SK-N-SH treated with all-trans-retinoic acid at 6 μM for 48 hours (cell line): ENCODE measurements around the gene IL1R2.

ENCODE experiments used
- ATAC-seq: fragments of 200-7000 bp; cut with Tn5 transposase; 3 replicates; pipeline ENCODE4 v1.9.1; 2020; ENCODE audit warnings: mild to moderate bottlenecking, moderate library complexity
- ARNTL ChIP-seq: fragments of 450-650 bp; formaldehyde crosslinking; IDR thresholded peaks from 2 replicates; pipeline ENCODE4 v1.5.0; 2020; ENCODE audit warnings: low read depth, mild to moderate bottlenecking, moderate library complexity, borderline replicate concordance
- BACH2 ChIP-seq: fragments of 250-450 bp; sonication (Bioruptor Pico); IDR thresholded peaks from 2 replicates; pipeline ENCODE4 v1.9.0; 2021; ENCODE audit warnings: mild to moderate bottlenecking, borderline replicate concordance
- CREB5 ChIP-seq: fragments of 250-450 bp; sonication (Bioruptor Pico); IDR thresholded peaks from 2 replicates; pipeline ENCODE4 v1.5.1; 2020; ENCODE audit warnings: low read depth, mild to moderate bottlenecking, moderate library complexity
- CSRNP3 ChIP-seq: fragments of 250-450 bp; sonication (Bioruptor Pico); IDR thresholded peaks from 2 replicates; pipeline ENCODE4 v1.5.1; 2021; ENCODE audit warnings: mild to moderate bottlenecking, moderate library complexity
- ESRRG ChIP-seq: fragments of 250-450 bp; sonication (Bioruptor Pico); IDR thresholded peaks from 2 replicates; pipeline ENCODE4 v1.6.1; 2021; ENCODE audit warnings: mild to moderate bottlenecking
- GLIS3 ChIP-seq: fragments of 250-450 bp; sonication (Bioruptor Pico); IDR thresholded peaks from 2 replicates; pipeline ENCODE4 v1.5.0; 2020; ENCODE audit warnings: mild to moderate bottlenecking, moderate library complexity
- ISL1 ChIP-seq: fragments of 250-450 bp; sonication (Bioruptor Pico); IDR thresholded peaks from 2 replicates; pipeline ENCODE4 v2.1.2; 2022; ENCODE audit warnings: mild to moderate bottlenecking, moderate library complexity
- OSR1 ChIP-seq: fragments of 250-450 bp; sonication (Bioruptor Pico); IDR thresholded peaks from 2 replicates; pipeline ENCODE4 v1.8.0; 2022; ENCODE audit warnings: moderate library complexity, mild to moderate bottlenecking, inconsistent platforms
- PATZ1 ChIP-seq: fragments of 250-450 bp; sonication (Bioruptor Pico); IDR thresholded peaks from 2 replicates; pipeline ENCODE4 v1.8.0; 2020; ENCODE audit warnings: mild to moderate bottlenecking, moderate library complexity, borderline replicate concordance
- POU6F1 ChIP-seq: fragments of 250-450 bp; sonication (Bioruptor Pico); IDR thresholded peaks from 2 replicates; pipeline ENCODE4 v1.8.0; 2021; ENCODE audit warnings: low read depth, mild to moderate bottlenecking, moderate library complexity, borderline replicate concordance
- PPARA ChIP-seq: fragments of 250-450 bp; sonication (Bioruptor Pico); IDR thresholded peaks from 2 replicates; pipeline ENCODE4 v1.5.0; 2020; ENCODE audit warnings: mild to moderate bottlenecking, borderline replicate concordance
- RARB ChIP-seq: fragments of 250-450 bp; sonication (Bioruptor Pico); IDR thresholded peaks from 2 replicates; pipeline ENCODE4 v1.8.0; 2021; ENCODE audit warnings: mild to moderate bottlenecking, moderate library complexity
- SNAI2 ChIP-seq: fragments of 250-450 bp; sonication (Bioruptor Pico); IDR thresholded peaks from 2 replicates; pipeline ENCODE4 v1.5.0; 2020; ENCODE audit warnings: mild to moderate bottlenecking, moderate library complexity
- TCF4 ChIP-seq: fragments of 250-450 bp; sonication (Bioruptor Pico); IDR thresholded peaks from 2 replicates; pipeline ENCODE4 v1.8.0; 2021; ENCODE audit warnings: mild to moderate bottlenecking, moderate library complexity, borderline replicate concordance
- TOX ChIP-seq: fragments of 250-450 bp; sonication (Bioruptor Pico); IDR thresholded peaks from 2 replicates; pipeline ENCODE4 v1.8.0; 2021; ENCODE audit warnings: mild to moderate bottlenecking, moderate library complexity, borderline replicate concordance
- TSHZ2 ChIP-seq: fragments of 250-450 bp; sonication (Bioruptor Pico); IDR thresholded peaks from 2 replicates; pipeline ENCODE4 v1.5.0; 2020; ENCODE audit warnings: mild to moderate bottlenecking, moderate library complexity
- ZC3H10 ChIP-seq: fragments of 250-450 bp; sonication (Bioruptor Pico); IDR thresholded peaks from 2 replicates; pipeline ENCODE4 v1.5.1; 2021; ENCODE audit warnings: mild to moderate bottlenecking, moderate library complexity
- ZFP3 ChIP-seq: fragments of 250-450 bp; sonication (Bioruptor Pico); IDR thresholded peaks from 2 replicates; pipeline ENCODE4 v1.5.0; 2020; ENCODE audit warnings: mild to moderate bottlenecking, moderate library complexity
- ZFP30 ChIP-seq: fragments of 450-650 bp; formaldehyde crosslinking; IDR thresholded peaks from 2 replicates; pipeline ENCODE4 v1.5.0; 2022; ENCODE audit warnings: mild to moderate bottlenecking, moderate library complexity
- ZNF565 ChIP-seq: fragments of 450-650 bp; formaldehyde crosslinking; conservative IDR thresholded peaks from 2 replicates; pipeline ENCODE4 v1.5.0; 2020; ENCODE audit warnings: low read depth, mild to moderate bottlenecking, moderate library complexity
- ZNF8 ChIP-seq: fragments of 450-650 bp; formaldehyde crosslinking; IDR thresholded peaks from 2 replicates; pipeline ENCODE4 v1.5.0; 2020; ENCODE audit warnings: mild to moderate bottlenecking, moderate library complexity

IL1R2 gene

GRCh38 chr2:101956465-101957438 lies 35.0 kb upstream of the IL1R2 start:
- no peak for ATAC-seq
- no peak for TF ChIP-seq SNAI2 (CRISPR knock-in tag)
- no peak for TF ChIP-seq PPARA (CRISPR knock-in tag)
- no peak for TF ChIP-seq ESRRG (CRISPR knock-in tag)
- TF ChIP-seq ZNF8 (CRISPR knock-in tag), result no peak
- TF ChIP-seq ZFP30 (CRISPR knock-in tag), result no peak
- no peak for TF ChIP-seq GLIS3 (CRISPR knock-in tag)
- TF ChIP-seq TOX (CRISPR knock-in tag), result no peak
- no peak for TF ChIP-seq BACH2 (CRISPR knock-in tag)
- TF ChIP-seq RARB, result no peak
- no peak for TF ChIP-seq ZNF565 (CRISPR knock-in tag)
- no peak for TF ChIP-seq CREB5 (CRISPR knock-in tag)
- TF ChIP-seq CSRNP3 (CRISPR knock-in tag), result no peak
- TF ChIP-seq ARNTL (CRISPR knock-in tag), result no peak
- TF ChIP-seq TCF4 (CRISPR knock-in tag), result no peak
- TF ChIP-seq ISL1 (CRISPR knock-in tag), result no peak
- TF ChIP-seq POU6F1 (CRISPR knock-in tag), result no peak

- TF ChIP-seq TSHZ2 (CRISPR knock-in tag) (no peak), RARB (no peak), TOX (CRISPR knock-in tag) (no peak), POU6F1 (CRISPR knock-in tag) (no peak)
- TF ChIP-seq, all 23 proteins: peak for 0
- ATAC-seq, result no peak
These were observed 33.7 kb upstream of the IL1R2 start for GRCh38 chr2:101958061-101958460.

- no peak for ATAC-seq
- TF ChIP-seq OSR1 (CRISPR knock-in tag) (no peak), BACH2 (CRISPR knock-in tag) (no peak), ZFP3 (CRISPR knock-in tag) (no peak), ISL1 (CRISPR knock-in tag) (no peak), CREB5 (CRISPR knock-in tag) (no peak), ESRRG (CRISPR knock-in tag) (no peak), GLIS3 (CRISPR knock-in tag) (no peak), PATZ1 (no peak), TCF4 (CRISPR knock-in tag) (no peak), ARNTL (CRISPR knock-in tag) (no peak), ZC3H10 (CRISPR knock-in tag) (no peak), RARB (no peak), ZNF8 (CRISPR knock-in tag) (no peak), SNAI2 (CRISPR knock-in tag) (no peak), ZFP30 (CRISPR knock-in tag) (no peak), PPARA (CRISPR knock-in tag) (no peak)
These were observed 30.9 kb upstream of the IL1R2 start for GRCh38 chr2:101960819-101961337.
